Activated CD4-positive, alpha-beta memory T cell treated with anti-CD3 and anti-CD28 coated beads, Interleukin-2, amount 10 ng/mL, durations not matched to agents 7 days and 5 days (primary cell): ENCODE data around the gene CELF2. TPM values are rescaled to one million over a fixed set of nuclear protein-coding genes. Genes with fewer than 3 reads are reported as not detected.

Experiments
- CTCF ChIA-PET: fragments of 350-600 bp; sonication (Branson Sonifier 250); formaldehyde crosslinking; loops from one replicate; lab custom pipeline; 2021; ENCODE audit warnings: antibody characterized with exemption, inconsistent platforms; lab: Charles Lee
- POLR2A ChIA-PET: fragments of 350-600 bp; sonication (Branson Sonifier 250); formaldehyde crosslinking; loops from one replicate; lab custom pipeline; 2021; ENCODE audit warnings: antibody characterized with exemption; lab: Charles Lee
- DNase-seq: peaks from one replicate; pipeline ENCODE4 v3.0.0-alpha.2; 2020
- H3K27ac Mint-ChIP-seq: one replicate; pipeline ENCODE4 v1.8.0; 2021; ENCODE audit warnings: mild to moderate bottlenecking, mixed read lengths
- H3K27me3 Mint-ChIP-seq: one replicate; pipeline ENCODE4 v1.8.0; 2021; ENCODE audit warnings: mixed read lengths
- H3K36me3 Mint-ChIP-seq: one replicate; pipeline ENCODE4 v1.8.0; 2021; ENCODE audit warnings: low read depth, mixed read lengths
- H3K4me1 Mint-ChIP-seq: one replicate; pipeline ENCODE4 v1.8.0; 2021; ENCODE audit warnings: mixed read lengths
- H3K4me3 Mint-ChIP-seq: one replicate; pipeline ENCODE4 v1.8.0; 2021; ENCODE audit warnings: mild to moderate bottlenecking, mixed read lengths
- H3K9me3 Mint-ChIP-seq: one replicate; pipeline ENCODE4 v1.8.0; 2021; ENCODE audit warnings: mixed read lengths
- total RNA-seq, 2 experiments: library from RNA; stranded (reverse); gene quantifications; one replicate each; pipeline ENCODE4 v1.2.3, GENCODE V29; 2021

Gene CELF2
- total RNA-seq, 2 experiments from 2014 or later = 209 to 213 TPM

- Mint-ChIP-seq H3K4me1 (no peaks in the 10 kb centered on the region), H3K27me3 (peaks cover 15% of the 10 kb centered on the region), H3K9me3 (no peaks in the 10 kb centered on the region), H3K36me3 (no peaks in the 10 kb centered on the region), H3K4me3 (no peak overlapping the region), H3K27ac (no peak overlapping the region)
- ChIA-PET POLR2A (no interaction called here), CTCF (no interaction called here)
- DNase-seq = no peak
Observed at GRCh38 chr10:11058965-11059364, 41.3 kb downstream of the CELF2 start.

GRCh38 chr10:11063856-11064255 lies 46.2 kb downstream of the CELF2 start:
- ChIA-PET POLR2A (no interaction called here), CTCF (no interaction called here)
- no peak overlapping the region for H3K4me3 Mint-ChIP-seq
- no peaks in the 10 kb centered on the region for H3K36me3 Mint-ChIP-seq
- H3K4me1 Mint-ChIP-seq = no peaks in the 10 kb centered on the region
- H3K27me3 Mint-ChIP-seq = peaks cover 17% of the 10 kb centered on the region
- H3K9me3 Mint-ChIP-seq = no peaks in the 10 kb centered on the region
- H3K27ac Mint-ChIP-seq = no peak overlapping the region
- DNase-seq = no peak

- H3K4me1 Mint-ChIP-seq = no peaks in the 10 kb centered on the region
Observed at GRCh38 chr10:11064832-11065231, 47.2 kb downstream of the CELF2 start.

GRCh38 chr10:11065567-11065966 lies 47.9 kb downstream of the CELF2 start:
- Mint-ChIP-seq H3K36me3 (no peaks in the 10 kb centered on the region), H3K9me3 (no peaks in the 10 kb centered on the region), H3K4me3 (no peak overlapping the region), H3K4me1 (no peaks in the 10 kb centered on the region), H3K27ac (no peak overlapping the region), H3K27me3 (peaks cover 22% of the 10 kb centered on the region)
- CTCF ChIA-PET = no interaction called here
- POLR2A ChIA-PET = no interaction called here
- DNase-seq = no peak

More at GRCh38 chr10:11064832-11065231, 47.2 kb downstream of the CELF2 start:
- POLR2A ChIA-PET = interaction anchor here (0.6 kb wide), 1 partner anchor 123 kb away, joined by 3 read pairs; no protein-coding TSS in a partner anchor
- no peak overlapping the region for H3K27ac Mint-ChIP-seq
- H3K4me3 Mint-ChIP-seq = no peak overlapping the region
- H3K9me3 Mint-ChIP-seq = no peaks in the 10 kb centered on the region
- CTCF ChIA-PET = no interaction called here
- H3K27me3 Mint-ChIP-seq = peaks cover 16% of the 10 kb centered on the region
- no peak for DNase-seq
- H3K36me3 Mint-ChIP-seq = no peaks in the 10 kb centered on the region

GRCh38 chr10:11066520-11066919 lies 48.8 kb downstream of the CELF2 start:
- POLR2A ChIA-PET = no interaction called here
- Mint-ChIP-seq H3K4me3 (no peak overlapping the region), H3K27me3 (peaks cover 30% of the 10 kb centered on the region), H3K4me1 (no peaks in the 10 kb centered on the region), H3K36me3 (no peaks in the 10 kb centered on the region), H3K9me3 (no peaks in the 10 kb centered on the region), H3K27ac (no peak overlapping the region)
- CTCF ChIA-PET = no interaction called here
- DNase-seq = no peak

GRCh38 chr10:11068861-11069633 lies 51.4 kb downstream of the CELF2 start:
- no peaks in the 10 kb centered on the region for H3K4me1 Mint-ChIP-seq
- no peak for DNase-seq
- H3K4me3 Mint-ChIP-seq = no peak overlapping the region
- ChIA-PET POLR2A (interaction anchor here (0.9 kb wide), 1 partner anchor 33 kb away, joined by 3 read pairs; no protein-coding TSS in a partner anchor), CTCF (no interaction called here)
- H3K36me3 Mint-ChIP-seq = no peaks in the 10 kb centered on the region
- H3K27me3 Mint-ChIP-seq = peaks cover 29% of the 10 kb centered on the region
- no peaks in the 10 kb centered on the region for H3K9me3 Mint-ChIP-seq
- no peak overlapping the region for H3K27ac Mint-ChIP-seq

- H3K9me3 Mint-ChIP-seq = no peaks in the 10 kb centered on the region
- no peak for DNase-seq
- peaks cover 53% of the 10 kb centered on the region for H3K27me3 Mint-ChIP-seq
- CTCF ChIA-PET = no interaction called here
- no peaks in the 10 kb centered on the region for H3K36me3 Mint-ChIP-seq
- POLR2A ChIA-PET = no interaction called here
- H3K4me1 Mint-ChIP-seq = no peaks in the 10 kb centered on the region
- no peak overlapping the region for H3K27ac Mint-ChIP-seq
- H3K4me3 Mint-ChIP-seq = no peak overlapping the region
Observed at GRCh38 chr10:11073410-11073809, 55.7 kb downstream of the CELF2 start.

GRCh38 chr10:11074536-11075267 lies 57.0 kb downstream of the CELF2 start:
- POLR2A ChIA-PET = no interaction called here
- Mint-ChIP-seq H3K4me1 (no peaks in the 10 kb centered on the region), H3K27me3 (peaks cover 51% of the 10 kb centered on the region), H3K27ac (no peak overlapping the region), H3K9me3 (peaks cover 2% of the 10 kb centered on the region), H3K4me3 (no peak overlapping the region), H3K36me3 (no peaks in the 10 kb centered on the region)
- CTCF ChIA-PET = no interaction called here
- no peak for DNase-seq

GRCh38 chr10:11076221-11076620 lies 58.5 kb downstream of the CELF2 start:
- H3K27me3 Mint-ChIP-seq = peaks cover 39% of the 10 kb centered on the region
- ChIA-PET CTCF (no interaction called here), POLR2A (interaction anchor here (0.8 kb wide), 1 partner anchor 64 kb away, joined by 3 read pairs; no protein-coding TSS in a partner anchor)
- no peaks in the 10 kb centered on the region for H3K4me1 Mint-ChIP-seq
- no peak overlapping the region for H3K4me3 Mint-ChIP-seq
- H3K36me3 Mint-ChIP-seq = no peaks in the 10 kb centered on the region
- H3K27ac Mint-ChIP-seq = no peak overlapping the region
- H3K9me3 Mint-ChIP-seq = peaks cover 3% of the 10 kb centered on the region
- DNase-seq = no peak

- ChIA-PET CTCF (no interaction called here), POLR2A (no interaction called here)
- DNase-seq = no peak
- H3K36me3 Mint-ChIP-seq = no peaks in the 10 kb centered on the region
- H3K9me3 Mint-ChIP-seq = peaks cover 3% of the 10 kb centered on the region
- no peaks in the 10 kb centered on the region for H3K4me1 Mint-ChIP-seq
- H3K4me3 Mint-ChIP-seq = no peak overlapping the region
- peaks cover 28% of the 10 kb centered on the region for H3K27me3 Mint-ChIP-seq
- no peak overlapping the region for H3K27ac Mint-ChIP-seq
Observed at GRCh38 chr10:11080564-11080984, 62.9 kb downstream of the CELF2 start.

- Mint-ChIP-seq H3K4me3 (no peak overlapping the region), H3K27me3 (peaks cover 22% of the 10 kb centered on the region), H3K9me3 (peaks cover 3% of the 10 kb centered on the region), H3K36me3 (no peaks in the 10 kb centered on the region), H3K4me1 (no peaks in the 10 kb centered on the region), H3K27ac (no peak overlapping the region)
- ChIA-PET CTCF (interaction anchor here (1.4 kb wide), 1 partner anchor 21 kb away, joined by 3 read pairs; no protein-coding TSS in a partner anchor), POLR2A (no interaction called here)
- DNase-seq = no peak
Observed at GRCh38 chr10:11081408-11081807, 63.7 kb downstream of the CELF2 start.

GRCh38 chr10:11082526-11082925 lies 64.9 kb downstream of the CELF2 start:
- Mint-ChIP-seq H3K4me3 (no peak overlapping the region), H3K36me3 (no peaks in the 10 kb centered on the region), H3K9me3 (peaks cover 3% of the 10 kb centered on the region), H3K27ac (no peak overlapping the region), H3K4me1 (no peaks in the 10 kb centered on the region), H3K27me3 (peaks cover 16% of the 10 kb centered on the region)
- DNase-seq = no peak
- POLR2A ChIA-PET = no interaction called here
- CTCF ChIA-PET = interaction anchor here (1.4 kb wide), 1 partner anchor 20 kb away, joined by 3 read pairs; no protein-coding TSS in a partner anchor

GRCh38 chr10:11083051-11083450 lies 65.4 kb downstream of the CELF2 start:
- ChIA-PET CTCF (interaction anchor here (1.4 kb wide), 1 partner anchor 19 kb away, joined by 3 read pairs; no protein-coding TSS in a partner anchor), POLR2A (no interaction called here)
- no peaks in the 10 kb centered on the region for H3K36me3 Mint-ChIP-seq
- no peak overlapping the region for H3K4me3 Mint-ChIP-seq
- no peak for DNase-seq
- peaks cover 3% of the 10 kb centered on the region for H3K9me3 Mint-ChIP-seq
- H3K4me1 Mint-ChIP-seq = no peaks in the 10 kb centered on the region
- no peak overlapping the region for H3K27ac Mint-ChIP-seq
- H3K27me3 Mint-ChIP-seq = peaks cover 15% of the 10 kb centered on the region
